ENCODE measurements around the gene SCYGR5. TPM values are rescaled to one million over a fixed set of nuclear protein-coding genes. Genes with fewer than 3 reads are reported as not detected.

The SCYGR5 gene
- total RNA-seq, 1 donor from 2014 or later, result not detected

GRCh38 chr2:227653419-227653818, 13.2 kb upstream of the SCYGR5 start:
- H3K9me3 Mint-ChIP-seq (ENCODE audit: unreplicated experiment), result peaks cover 2% of the 10 kb centered on the region
- Histone ChIP-seq H3K4me2 (ENCODE audit: low read length) (no peak overlapping the region), H3K4me3 (ENCODE audit: insufficient read depth, low read depth, low read length) (no peak overlapping the region), H4K20me1 (ENCODE audit: insufficient read depth, low read length) (no peaks in the 10 kb centered on the region), H2AFZ (ENCODE audit: low read depth, low read length) (no peak overlapping the region), H3K27me3 (ENCODE audit: insufficient read depth, low read length) (no peaks in the 10 kb centered on the region), H3K36me3 (ENCODE audit: insufficient read depth, low read length) (no peaks in the 10 kb centered on the region), H3K4me1 (ENCODE audit: insufficient read depth, low read length) (peaks cover 7% of the 10 kb centered on the region), H3K27ac (ENCODE audit: low read depth, low read length) (no peak overlapping the region), H3K9ac (ENCODE audit: low read length) (no peak overlapping the region), H3K9me3 (ENCODE audit: insufficient read depth, low read depth, low read length) (no peaks in the 10 kb centered on the region), H3K79me2 (ENCODE audit: insufficient read depth, low read length) (no peaks in the 10 kb centered on the region)
- TF ChIP-seq EZH2 (IDR thresholded peaks at IDR 0.05; ENCODE audit: insufficient read depth, low read length) (no peak), CTCF (IDR thresholded peaks at IDR 0.05; ENCODE audit: insufficient read depth, low read depth, low read length) (no peak)
- no peaks in the 10 kb centered on the region for H3K27me3 Mint-ChIP-seq (ENCODE audit: low read depth, unreplicated experiment)
- peaks cover 5% of the 10 kb centered on the region for H3K4me1 Mint-ChIP-seq (ENCODE audit: low read depth, unreplicated experiment)
- no peak overlapping the region for H3K4me3 Mint-ChIP-seq (ENCODE audit: unreplicated experiment)
- no peaks in the 10 kb centered on the region for H3K36me3 Mint-ChIP-seq (ENCODE audit: low read depth, unreplicated experiment)
- DNase-seq (ENCODE audit: low read depth) (peak; percentile 15), FAIRE-seq (no peak)
- H3K27ac Mint-ChIP-seq (ENCODE audit: unreplicated experiment), result no peak overlapping the region

GRCh38 chr2:227654426-227654825, 12.2 kb upstream of the SCYGR5 start:
- Histone ChIP-seq H3K27ac (ENCODE audit: low read depth, low read length) (no peak overlapping the region), H3K4me1 (ENCODE audit: insufficient read depth, low read length) (peaks cover 7% of the 10 kb centered on the region), H3K9me3 (ENCODE audit: insufficient read depth, low read depth, low read length) (no peaks in the 10 kb centered on the region), H3K27me3 (ENCODE audit: insufficient read depth, low read length) (no peaks in the 10 kb centered on the region), H2AFZ (ENCODE audit: low read depth, low read length) (no peak overlapping the region), H3K36me3 (ENCODE audit: insufficient read depth, low read length) (no peaks in the 10 kb centered on the region), H3K4me2 (ENCODE audit: low read length) (no peak overlapping the region), H3K4me3 (ENCODE audit: insufficient read depth, low read depth, low read length) (no peak overlapping the region), H3K9ac (ENCODE audit: low read length) (no peak overlapping the region), H4K20me1 (ENCODE audit: insufficient read depth, low read length) (no peaks in the 10 kb centered on the region), H3K79me2 (ENCODE audit: insufficient read depth, low read length) (no peaks in the 10 kb centered on the region)
- H3K27me3 Mint-ChIP-seq (ENCODE audit: low read depth, unreplicated experiment), result no peaks in the 10 kb centered on the region
- FAIRE-seq, result peak; percentile 23
- peak overlapping the region; percentile 27 for H3K27ac Mint-ChIP-seq (ENCODE audit: unreplicated experiment)
- H3K9me3 Mint-ChIP-seq (ENCODE audit: unreplicated experiment), result peaks cover 2% of the 10 kb centered on the region
- TF ChIP-seq EZH2 (IDR thresholded peaks at IDR 0.05; ENCODE audit: insufficient read depth, low read length), result no peak
- TF ChIP-seq CTCF (IDR thresholded peaks at IDR 0.05; ENCODE audit: insufficient read depth, low read depth, low read length), result no peak
- no peaks in the 10 kb centered on the region for H3K36me3 Mint-ChIP-seq (ENCODE audit: low read depth, unreplicated experiment)
- H3K4me3 Mint-ChIP-seq (ENCODE audit: unreplicated experiment), result no peak overlapping the region
- DNase-seq (ENCODE audit: low read depth), result no peak
- H3K4me1 Mint-ChIP-seq (ENCODE audit: low read depth, unreplicated experiment), result peaks cover 5% of the 10 kb centered on the region

GRCh38 chr2:227655454-227655853, 11.2 kb upstream of the SCYGR5 start:
- Mint-ChIP-seq H3K27me3 (ENCODE audit: low read depth, unreplicated experiment) (no peaks in the 10 kb centered on the region), H3K27ac (ENCODE audit: unreplicated experiment) (no peak overlapping the region), H3K4me1 (ENCODE audit: low read depth, unreplicated experiment) (peaks cover 5% of the 10 kb centered on the region), H3K36me3 (ENCODE audit: low read depth, unreplicated experiment) (no peaks in the 10 kb centered on the region), H3K4me3 (ENCODE audit: unreplicated experiment) (no peak overlapping the region), H3K9me3 (ENCODE audit: unreplicated experiment) (peaks cover 2% of the 10 kb centered on the region)
- Histone ChIP-seq H3K4me3 (ENCODE audit: insufficient read depth, low read depth, low read length) (no peak overlapping the region), H2AFZ (ENCODE audit: low read depth, low read length) (no peak overlapping the region), H3K4me1 (ENCODE audit: insufficient read depth, low read length) (peaks cover 7% of the 10 kb centered on the region), H3K4me2 (ENCODE audit: low read length) (no peak overlapping the region), H3K36me3 (ENCODE audit: insufficient read depth, low read length) (no peaks in the 10 kb centered on the region), H3K9ac (ENCODE audit: low read length) (no peak overlapping the region), H4K20me1 (ENCODE audit: insufficient read depth, low read length) (no peaks in the 10 kb centered on the region), H3K9me3 (ENCODE audit: insufficient read depth, low read depth, low read length) (no peaks in the 10 kb centered on the region), H3K27ac (ENCODE audit: low read depth, low read length) (peak overlapping the region; percentile 21), H3K27me3 (ENCODE audit: insufficient read depth, low read length) (no peaks in the 10 kb centered on the region), H3K79me2 (ENCODE audit: insufficient read depth, low read length) (no peaks in the 10 kb centered on the region)
- DNase-seq (ENCODE audit: low read depth) (peak; percentile 87), FAIRE-seq (peak; percentile 84)
- no peak for TF ChIP-seq EZH2 (IDR thresholded peaks at IDR 0.05; ENCODE audit: insufficient read depth, low read length)
- TF ChIP-seq CTCF (IDR thresholded peaks at IDR 0.05; ENCODE audit: insufficient read depth, low read depth, low read length), result no peak
